Measurements from ENCODE around the gene SIGLEC7.
"Not testable (repeated sequence)": the region's sequence is repeated elsewhere in the genome, so short reads cannot be mapped to it uniquely, and the experiment has no call there.

Gene SIGLEC7

DNA sequence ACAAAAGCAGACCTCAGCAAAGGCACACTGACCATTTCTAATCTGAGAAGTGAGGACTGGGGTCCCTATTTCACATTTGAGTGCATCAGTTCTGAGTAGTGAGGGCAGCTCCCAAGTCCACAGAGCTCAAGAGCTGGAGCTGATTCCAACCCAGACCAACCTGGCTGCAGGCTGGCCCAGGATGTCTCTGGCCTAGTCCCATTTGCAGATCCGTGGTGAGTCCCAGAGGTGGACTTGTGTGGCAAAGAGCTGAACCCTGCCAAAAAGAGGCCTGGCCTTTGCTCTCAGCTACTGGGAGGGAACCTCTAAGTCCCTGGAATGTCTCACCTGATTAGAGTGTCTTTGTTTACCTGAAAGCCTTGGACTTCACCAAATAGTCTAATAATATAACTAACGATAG is 14.6 kb downstream of the SIGLEC7 start:
- Histone ChIP-seq H3K36me3 (replicated peaks) (no peaks in the 10 kb centered on the region), H3K4me1 (no peaks in the 10 kb centered on the region; the same call in 1 of the 2 replicates), H3K9me3 (no peaks in the 10 kb centered on the region), H3K4me3 (no peak overlapping the region), H3K27me3 (ENCODE audit: low read depth) (0 out of 2 replicates have a peak, but pooled peaks cover 3% of the 10 kb centered on the region)
- no peak for DNase-seq (ENCODE audit: low spot score in 2 of 2)
- in situ Hi-C loops (cut with MboI; ENCODE audit: low sequenced_read_pairs): loop anchor here (25.0 kb wide), 1 partner anchor 506 kb away; no protein-coding TSS in a partner anchor

- in situ Hi-C loops (cut with MboI; ENCODE audit: low sequenced_read_pairs): loop anchor here (25.0 kb wide), 1 partner anchor 505 kb away; no protein-coding TSS in a partner anchor
- H3K4me1 ChIP-seq: no peaks in the 10 kb centered on the region; the same call in 1 of the 2 replicates
- no peak for DNase-seq (ENCODE audit: low spot score in 2 of 2)
- no peak overlapping the region for H3K4me3 ChIP-seq
- no peaks in the 10 kb centered on the region for H3K36me3 ChIP-seq (replicated peaks)
- 0 out of 2 replicates have a peak, but pooled peaks cover 3% of the 10 kb centered on the region for H3K27me3 ChIP-seq (ENCODE audit: low read depth)
- no peaks in the 10 kb centered on the region for H3K9me3 ChIP-seq
Observed at GRCh38 chr19:51157265-51157664, 15.2 kb downstream of the SIGLEC7 start.

DNA sequence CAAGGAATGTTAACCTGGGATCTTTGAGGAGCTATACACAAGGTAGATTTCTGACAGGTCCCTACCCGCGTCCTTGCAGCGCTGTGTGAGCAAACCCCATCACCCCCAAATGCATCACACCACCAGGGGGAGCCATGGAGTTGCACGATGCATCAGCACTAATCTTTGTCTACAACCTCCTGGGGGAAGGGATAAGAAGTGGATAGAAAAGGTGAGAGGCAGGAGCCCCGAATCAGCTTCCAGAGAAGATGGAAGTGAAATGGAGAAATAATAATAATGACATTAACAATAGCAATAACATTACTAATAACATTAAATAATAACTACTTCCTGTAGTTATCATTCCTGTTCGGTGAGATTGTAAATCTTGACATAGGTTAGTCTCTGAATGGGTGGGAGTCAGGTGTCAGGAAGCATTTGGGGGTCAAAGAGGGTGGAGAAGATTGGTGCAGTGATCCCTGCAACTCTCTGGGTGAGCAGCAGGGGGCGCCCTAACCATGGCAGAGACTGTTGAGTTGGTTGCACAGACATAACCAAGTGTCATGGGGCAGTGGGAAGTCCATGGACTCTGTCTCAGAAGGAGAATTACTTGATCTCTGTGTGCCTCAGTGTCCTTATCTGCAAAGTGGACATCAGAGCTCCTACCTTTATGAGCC is 16.5 kb downstream of the SIGLEC7 start:
- H3K36me3 ChIP-seq (replicated peaks): no peaks in the 10 kb centered on the region
- peak; percentile 28 to 82 for DNase-seq (ENCODE audit: low spot score in 2 of 2)
- H3K4me1 ChIP-seq: no peaks in the 10 kb centered on the region; the same call in 1 of the 2 replicates
- H3K9me3 ChIP-seq: no peaks in the 10 kb centered on the region
- in situ Hi-C loops (cut with MboI; ENCODE audit: low sequenced_read_pairs): loop anchor here (25.0 kb wide), 1 partner anchor 504 kb away; no protein-coding TSS in a partner anchor
- H3K4me3 ChIP-seq: no peak overlapping the region
- H3K27me3 ChIP-seq (ENCODE audit: low read depth): no peaks in the 10 kb centered on the region

DNA sequence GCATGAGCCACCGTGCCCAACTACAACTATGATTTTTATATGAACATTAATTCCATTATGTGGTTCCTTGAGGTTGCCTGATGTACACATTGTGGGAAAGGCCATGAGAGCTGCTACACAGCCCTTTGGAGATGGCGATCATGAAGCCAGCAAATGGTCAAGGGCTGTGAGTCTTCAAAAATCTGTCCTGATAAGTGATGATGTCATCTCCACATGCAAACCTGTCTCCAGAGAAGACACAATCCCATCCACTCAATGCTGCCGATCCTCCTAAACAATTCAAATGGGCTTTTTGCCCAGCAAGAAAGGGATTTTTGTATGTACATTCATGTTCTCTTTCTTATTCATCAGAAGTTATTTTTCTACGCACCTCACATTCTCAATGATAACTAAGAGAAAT is 17.6 kb downstream of the SIGLEC7 start:
- no peaks in the 10 kb centered on the region for H3K9me3 ChIP-seq
- H3K4me1 ChIP-seq: no peaks in the 10 kb centered on the region; the same call in 1 of the 2 replicates
- in situ Hi-C loops (cut with MboI; ENCODE audit: low sequenced_read_pairs): loop anchor here (25.0 kb wide), 1 partner anchor 503 kb away; no protein-coding TSS in a partner anchor
- H3K4me3 ChIP-seq: no peak overlapping the region
- H3K36me3 ChIP-seq (replicated peaks): no peaks in the 10 kb centered on the region
- H3K27me3 ChIP-seq (ENCODE audit: low read depth): no peaks in the 10 kb centered on the region
- no peak for DNase-seq (ENCODE audit: low spot score in 2 of 2)

DNA sequence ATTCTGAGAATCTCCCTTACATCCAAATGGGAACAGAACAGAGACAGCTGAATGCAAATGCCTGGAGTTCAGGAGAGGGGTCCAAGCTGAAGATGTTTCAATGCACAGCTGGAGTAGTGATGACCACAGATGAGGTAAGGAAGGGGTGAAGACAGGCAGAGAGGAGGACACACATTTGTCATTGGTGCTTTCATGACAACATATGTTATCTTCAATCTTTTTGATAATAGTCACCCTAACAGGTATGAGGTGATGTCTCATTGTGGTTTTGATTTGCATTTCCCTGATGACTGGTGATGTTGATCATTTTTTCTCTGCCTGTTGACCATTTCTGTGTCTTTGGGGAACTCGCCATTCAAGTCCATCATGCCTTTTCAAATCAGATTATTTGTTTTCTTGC is 19.2 kb downstream of the SIGLEC7 start:
- in situ Hi-C loops (cut with MboI; ENCODE audit: low sequenced_read_pairs): loop anchor here (25.0 kb wide), 1 partner anchor 501 kb away; no protein-coding TSS in a partner anchor
- no peak for DNase-seq (ENCODE audit: low spot score in 2 of 2)
- Histone ChIP-seq H3K27me3 (ENCODE audit: low read depth) (no peaks in the 10 kb centered on the region), H3K4me1 (no peaks in the 10 kb centered on the region; the same call in 1 of the 2 replicates), H3K9me3 (no peaks in the 10 kb centered on the region), H3K36me3 (replicated peaks) (no peaks in the 10 kb centered on the region), H3K4me3 (no peak overlapping the region)

GRCh38 chr19:51161867-51162496 is 19.9 kb downstream of the SIGLEC7 start:
- in situ Hi-C loops (cut with MboI; ENCODE audit: low sequenced_read_pairs): loop anchor here (25.0 kb wide), 1 partner anchor 500 kb away; no protein-coding TSS in a partner anchor
- no peaks in the 10 kb centered on the region for H3K27me3 ChIP-seq (ENCODE audit: low read depth)
- DNase-seq (ENCODE audit: low spot score in 2 of 2): no peak

GRCh38 chr19:51163257-51163656 is 21.2 kb downstream of the SIGLEC7 start:
- H3K36me3 ChIP-seq (replicated peaks): no peaks in the 10 kb centered on the region
- H3K4me1 ChIP-seq: no peaks in the 10 kb centered on the region
- no peak for DNase-seq (ENCODE audit: low spot score in 2 of 2)
- in situ Hi-C loops (cut with MboI; ENCODE audit: low sequenced_read_pairs): loop anchor here (25.0 kb wide), 1 partner anchor 499 kb away; no protein-coding TSS in a partner anchor
- no peaks in the 10 kb centered on the region for H3K27me3 ChIP-seq (ENCODE audit: low read depth)
- H3K4me3 ChIP-seq: no peak overlapping the region
- H3K9me3 ChIP-seq: no peaks in the 10 kb centered on the region

More at GRCh38 chr19:51161867-51162496, 19.9 kb downstream of the SIGLEC7 start:
- Histone ChIP-seq H3K4me3 (no peak overlapping the region), H3K4me1 (no peaks in the 10 kb centered on the region), H3K36me3 (replicated peaks) (no peaks in the 10 kb centered on the region), H3K9me3 (no peaks in the 10 kb centered on the region)

DNA sequence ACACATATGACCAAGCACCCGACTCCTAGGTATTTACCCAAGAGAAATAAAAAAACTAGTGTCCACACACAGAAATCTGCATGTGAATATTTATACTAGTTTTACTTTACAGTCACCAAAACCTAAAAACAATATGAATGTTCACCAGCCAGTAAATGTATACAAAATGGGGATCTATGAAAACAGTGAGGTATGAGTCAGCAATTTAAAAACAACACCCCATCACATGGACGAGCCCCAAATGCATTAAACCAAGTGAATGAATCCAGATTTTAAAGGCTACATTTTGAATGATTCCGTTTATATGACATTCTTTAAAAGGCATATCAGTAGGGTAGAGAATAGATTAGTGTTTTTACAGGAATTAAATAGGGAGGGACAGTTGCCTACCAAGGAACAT is 22.1 kb downstream of the SIGLEC7 start:
- no peaks in the 10 kb centered on the region for H3K4me1 ChIP-seq
- no peak overlapping the region for H3K4me3 ChIP-seq
- in situ Hi-C loops (cut with MboI; ENCODE audit: low sequenced_read_pairs): loop anchor here (25.0 kb wide), 1 partner anchor 498 kb away; no protein-coding TSS in a partner anchor
- no peaks in the 10 kb centered on the region for H3K27me3 ChIP-seq (ENCODE audit: low read depth)
- no peak for DNase-seq (ENCODE audit: low spot score in 2 of 2)
- no peaks in the 10 kb centered on the region for H3K9me3 ChIP-seq
- H3K36me3 ChIP-seq (replicated peaks): no peaks in the 10 kb centered on the region

GRCh38 chr19:51166846-51167490 is 24.9 kb downstream of the SIGLEC7 start:
- in situ Hi-C loops (cut with MboI; ENCODE audit: low sequenced_read_pairs): loop anchor here (25.0 kb wide), 1 partner anchor 495 kb away; no protein-coding TSS in a partner anchor
- Histone ChIP-seq H3K9me3 (no peaks in the 10 kb centered on the region), H3K4me3 (no peak overlapping the region), H3K4me1 (no peaks in the 10 kb centered on the region), H3K36me3 (replicated peaks) (no peaks in the 10 kb centered on the region), H3K27me3 (ENCODE audit: low read depth) (no peaks in the 10 kb centered on the region)
- DNase-seq (ENCODE audit: low spot score in 2 of 2): no peak

- in situ Hi-C loops (cut with MboI; ENCODE audit: low sequenced_read_pairs): loop anchor here (25.0 kb wide), 1 partner anchor 494 kb away; no protein-coding TSS in a partner anchor
- H3K9me3 ChIP-seq: no peaks in the 10 kb centered on the region
- H3K36me3 ChIP-seq (replicated peaks): no peaks in the 10 kb centered on the region
- no peaks in the 10 kb centered on the region for H3K27me3 ChIP-seq (ENCODE audit: low read depth)
- H3K4me1 ChIP-seq: no peaks in the 10 kb centered on the region
- no peak overlapping the region for H3K4me3 ChIP-seq
- DNase-seq (ENCODE audit: low spot score in 2 of 2): no peak
Observed at GRCh38 chr19:51168564-51169282, 26.6 kb downstream of the SIGLEC7 start.

DNA sequence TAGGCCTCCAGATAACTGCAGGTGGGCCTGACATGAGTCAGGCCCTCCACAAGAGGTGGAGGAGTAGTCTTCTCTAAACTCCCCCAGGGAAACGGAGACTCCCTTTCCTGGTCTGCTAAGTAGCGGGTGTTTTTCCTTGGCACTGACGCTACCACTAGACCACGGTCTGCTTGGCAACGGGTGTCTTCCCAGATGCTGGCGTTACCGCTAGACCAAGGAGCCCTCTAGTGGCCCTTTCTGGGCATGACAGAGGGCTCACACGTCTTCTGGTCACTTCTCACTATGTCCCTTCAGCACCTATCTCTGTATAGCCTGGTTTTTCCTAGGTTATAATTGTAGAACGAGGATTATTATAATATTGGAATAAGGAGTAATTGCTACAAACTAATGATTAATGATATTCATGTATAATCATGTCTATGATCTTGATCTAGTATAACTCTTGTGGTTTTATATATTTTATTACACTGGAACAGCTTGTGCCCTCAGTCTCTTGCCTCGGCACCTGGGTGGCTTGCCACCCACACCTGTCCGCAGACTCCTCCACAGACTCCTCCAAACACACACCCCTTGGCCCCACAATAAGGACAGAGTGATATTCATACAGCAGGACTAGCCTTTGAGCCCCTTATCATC is 27.3 kb downstream of the SIGLEC7 start:
- not testable (repeated sequence) for H3K4me3 ChIP-seq; H3K36me3 ChIP-seq (replicated peaks); H3K27me3 ChIP-seq (ENCODE audit: low read depth); H3K9me3 ChIP-seq; H3K4me1 ChIP-seq
- in situ Hi-C loops (cut with MboI; ENCODE audit: low sequenced_read_pairs): loop anchor here (25.0 kb wide), 1 partner anchor 493 kb away; no protein-coding TSS in a partner anchor
- peak; percentile 12 to 72 for DNase-seq (ENCODE audit: low spot score in 2 of 2)

DNA sequence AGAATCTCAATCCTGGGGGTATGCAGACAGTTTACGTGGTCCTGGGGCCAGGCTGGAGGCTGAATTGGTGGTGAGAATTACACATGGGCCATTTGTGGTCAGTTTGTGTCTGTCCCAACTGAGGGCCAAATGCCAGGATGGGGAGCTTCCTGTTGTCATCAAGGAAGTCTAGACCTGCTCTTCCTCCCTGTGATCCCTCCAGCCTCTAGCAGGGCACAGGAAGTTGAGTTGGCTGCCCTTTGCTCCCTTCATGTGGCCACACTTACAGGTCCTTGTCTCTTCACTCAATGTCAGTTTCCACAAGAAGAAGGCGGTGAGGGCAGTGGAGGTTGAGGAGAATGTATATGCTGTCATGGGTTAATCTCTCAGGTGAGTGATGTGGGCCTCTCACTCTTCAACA is 30.1 kb downstream of the SIGLEC7 start:
- no peak for DNase-seq (ENCODE audit: low spot score in 2 of 2)
- Histone ChIP-seq H3K4me1 (no peaks in the 10 kb centered on the region), H3K9me3 (no peaks in the 10 kb centered on the region), H3K27me3 (ENCODE audit: low read depth) (0 out of 2 replicates have a peak, but pooled peaks cover 2% of the 10 kb centered on the region), H3K36me3 (replicated peaks) (no peaks in the 10 kb centered on the region), H3K4me3 (no peak overlapping the region)
- in situ Hi-C loops (cut with MboI; ENCODE audit: low sequenced_read_pairs): loop anchor here (25.0 kb wide), 1 partner anchor 490 kb away; no protein-coding TSS in a partner anchor

Measured in HAP-1 (cell line).